K562 (cell line): Measurements from ENCODE around the gene TRAF3IP3. TPM values are rescaled to one million over a fixed set of nuclear protein-coding genes. Genes with fewer than 3 reads are reported as not detected.

ENCODE experiments used
- BRD4 ChIP-seq: fragments of 200-600 bp; sonication (generic); IDR thresholded peaks from 2 replicates; pipeline ENCODE4 v1.6.1; 2017; ENCODE audit warnings: inconsistent platforms
- DACH1 ChIP-seq: fragments of 450-650 bp; IDR thresholded peaks from 2 replicates; pipeline ENCODE4 v1.6.1; 2018; ENCODE audit not compliant: partially characterized antibody
- KDM4B ChIP-seq, 2 experiments: fragments of 450-650 bp in 1 of 2; sonication (generic) in 1 of 2; IDR thresholded peaks; 2 replicates each; pipeline ENCODE4 v1.6.1; 2016 to 2017; ENCODE audit warnings: borderline replicate concordance in 2 of 2, antibody characterized with exemption in 1 of 2, low read depth in 1 of 2, mild to moderate bottlenecking in 1 of 2
- MEIS2 ChIP-seq: fragments of 450-650 bp; IDR thresholded peaks from 2 replicates; pipeline ENCODE4 v1.6.1; 2014; ENCODE audit warnings: mild to moderate bottlenecking; ENCODE audit not compliant: partially characterized antibody
- POU5F1 ChIP-seq: fragments of 150-350 bp; IDR thresholded peaks from 2 replicates; pipeline ENCODE4 v1.6.1; 2014; ENCODE audit warnings: borderline replicate concordance, low read length, low read depth, mild to moderate bottlenecking; ENCODE audit not compliant: partially characterized antibody
- RCOR1 ChIP-seq, 2 experiments: IDR thresholded peaks; 2 replicates each; pipeline ENCODE4 v1.6.1; 2012; ENCODE audit warnings: low read depth in 2 of 2, low read length in 2 of 2, borderline replicate concordance in 1 of 2, improper control_type of control experiment in 1 of 2
- SP2 ChIP-seq: IDR thresholded peaks from 2 replicates; pipeline ENCODE4 v1.6.1; 2011; ENCODE audit warnings: mild to moderate bottlenecking, low read depth, low read length, moderate library complexity; ENCODE audit not compliant: poor library complexity, severe bottlenecking; ENCODE audit errors: extremely low read depth
- SREBF1 ChIP-seq: fragments of 150-350 bp; IDR thresholded peaks from 2 replicates; pipeline ENCODE4 v1.6.1; 2014; ENCODE audit warnings: antibody characterized with exemption, low read depth, low read length, borderline replicate concordance
- TGIF2 ChIP-seq: sonication (generic); formaldehyde crosslinking; IDR thresholded peaks from 2 replicates; pipeline ENCODE4 v1.8.1; 2022; ENCODE audit warnings: mild to moderate bottlenecking, missing genetic modification reagents, moderate library complexity
- ZC3H4 ChIP-seq: sonication (generic); formaldehyde crosslinking; IDR thresholded peaks from 2 replicates; pipeline ENCODE4 v1.9.0; 2021; ENCODE audit warnings: missing genetic modification reagents, borderline replicate concordance
- ZNF165 ChIP-seq: fragments of 250-450 bp; sonication (Bioruptor Pico); IDR thresholded peaks from 2 replicates; pipeline ENCODE4 v1.4.0; 2020; ENCODE audit warnings: borderline replicate concordance
- ZNF274 ChIP-seq: IDR thresholded peaks from 2 replicates; pipeline ENCODE4 v1.6.1; 2011; ENCODE audit warnings: low read depth, mild to moderate bottlenecking, low read length, moderate library complexity, borderline replicate concordance
- ZNF3 ChIP-seq: fragments of 250-450 bp; sonication (Bioruptor Pico); IDR thresholded peaks from 2 replicates; pipeline ENCODE4 v1.5.0; 2021; ENCODE audit warnings: mild to moderate bottlenecking, moderate library complexity
- polyA plus RNA-seq, 8 experiments: library from polyadenylated mRNA; depleted of rRNA in 4 of 8; stranded (reverse) in 5 of 8; unstranded in 3 of 8; fragments of >200 nt; fragmentation: Nextera tagmentation in 2 of 8; fragmentation: Illumina TruSeq in 1 of 8; extraction: Ambion mirVana in 2 of 8; extraction: Trizol in 1 of 8; gene quantifications; 2 replicates each; pipeline versions ENCODE4 v1.2.1 to v1.2.3, GENCODE V29; 2011 to 2014; ENCODE audit warnings: inconsistent platforms in 1 of 8, missing spikeins in 1 of 8
- total RNA-seq, 7 experiments: library from RNA; depleted of rRNA in 6 of 7; stranded (reverse); fragments of >200 nt in 6 of 7; fragmentation: Illumina TruSeq in 2 of 7; extraction: Trizol in 2 of 7; gene quantifications; 2 replicates each; pipeline versions ENCODE4 v1.2.1 to v1.2.3, GENCODE V29; 2011 to 2021; ENCODE audit warnings: low replicate concordance in 1 of 7
- TF ChIP-seq, protein P1 (sequence below): fragments of 250-450 bp; sonication (Bioruptor Pico); IDR thresholded peaks from 2 replicates; pipeline ENCODE4 v1.8.0; 2022; ENCODE audit warnings: inconsistent platforms, mild to moderate bottlenecking, moderate library complexity, borderline replicate concordance
- TF ChIP-seq, protein P2 (sequence below), 2 experiments: fragments of 450-650 bp; IDR thresholded peaks; 2 replicates each; pipeline ENCODE4 v1.6.1; 2016
- TF ChIP-seq, protein P3 (sequence below), 2 experiments: fragments of 450-650 bp in 1 of 2; IDR thresholded peaks; 2 replicates each; pipeline ENCODE4 v1.6.1; 2011 to 2017; ENCODE audit warnings: low read depth in 2 of 2, antibody characterized with exemption in 1 of 2, borderline replicate concordance in 1 of 2, low read length in 1 of 2, mild to moderate bottlenecking in 1 of 2, mixed read lengths in 1 of 2; ENCODE audit not compliant: control insufficient read depth in 1 of 2
- TF ChIP-seq, protein P4 (sequence below): fragments of 450-650 bp; IDR thresholded peaks from 2 replicates; pipeline ENCODE4 v1.6.1; 2016; ENCODE audit warnings: mild to moderate bottlenecking

TRAF3IP3 gene
- total and polyA plus RNA-seq, 9 of the 15 experiments (the other 6 are each of a cell fraction or from before 2014, with no cell fraction given), result 0.06 to 1.1 (median 0.31) TPM

DNA sequence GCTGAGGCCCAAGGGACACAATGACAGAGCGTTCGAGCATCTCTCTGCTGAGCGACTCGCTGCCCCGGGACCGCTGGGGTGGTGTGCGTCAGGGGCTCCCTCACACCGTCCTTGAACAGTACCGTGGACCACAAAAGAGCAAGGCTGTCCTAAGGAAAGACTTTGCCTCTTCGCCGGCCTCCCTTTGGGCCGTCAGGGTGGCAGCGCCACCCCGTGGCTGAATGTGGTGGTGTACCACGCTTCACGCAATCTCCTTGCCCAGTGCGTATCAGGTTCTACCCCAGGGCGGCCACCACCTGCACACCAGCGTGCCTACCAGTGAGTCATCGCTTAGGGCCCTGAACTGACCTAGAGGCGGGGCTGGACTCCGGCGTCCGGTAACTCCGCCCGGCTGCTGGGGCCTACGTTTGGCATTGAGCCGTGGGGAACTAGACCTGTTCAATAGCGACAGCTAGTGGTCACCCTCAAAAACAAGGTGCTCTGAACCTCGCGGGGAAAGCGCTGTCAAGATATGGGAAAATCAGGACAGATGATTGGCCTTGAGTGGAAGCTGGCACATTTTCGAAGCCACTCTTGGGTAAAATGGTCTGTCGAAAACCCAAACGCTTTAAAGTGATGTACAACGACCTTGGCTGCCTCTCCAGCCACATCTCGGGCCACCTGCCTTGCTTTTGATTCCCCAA lies 8.1 kb upstream of the TRAF3IP3 start (continued):
- TF ChIP-seq, protein P1, sequence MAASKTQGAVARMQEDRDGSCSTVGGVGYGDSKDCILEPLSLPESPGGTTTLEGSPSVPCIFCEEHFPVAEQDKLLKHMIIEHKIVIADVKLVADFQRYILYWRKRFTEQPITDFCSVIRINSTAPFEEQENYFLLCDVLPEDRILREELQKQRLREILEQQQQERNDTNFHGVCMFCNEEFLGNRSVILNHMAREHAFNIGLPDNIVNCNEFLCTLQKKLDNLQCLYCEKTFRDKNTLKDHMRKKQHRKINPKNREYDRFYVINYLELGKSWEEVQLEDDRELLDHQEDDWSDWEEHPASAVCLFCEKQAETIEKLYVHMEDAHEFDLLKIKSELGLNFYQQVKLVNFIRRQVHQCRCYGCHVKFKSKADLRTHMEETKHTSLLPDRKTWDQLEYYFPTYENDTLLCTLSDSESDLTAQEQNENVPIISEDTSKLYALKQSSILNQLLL (CRISPR knock-in tag), result no peak
- no peak for TF ChIP-seq TGIF2 (CRISPR knock-in tag)
- no peak for TF ChIP-seq SREBF1
- TF ChIP-seq ZC3H4 (CRISPR knock-in tag), result no peak
- TF ChIP-seq RCOR1 (IDR thresholded peaks at IDR 0.05; ENCODE audit: borderline replicate concordance in 1 of 2, low read depth in 2 of 2, low read length in 2 of 2), result peak in 1 of 2 experiments; percentile 88; a peak in 2 of 4 replicates
- no peak for TF ChIP-seq ZNF165 (CRISPR knock-in tag)
- TF ChIP-seq SP2, result no peak
- no peak for TF ChIP-seq ZNF3
- TF ChIP-seq KDM4B (IDR thresholded peaks at IDR 0.05; ENCODE audit: borderline replicate concordance in 2 of 2, low read depth in 1 of 2), result 0 out of 4 replicates have a peak, but pooled peaks of 1 of the 2 experiments have one; percentile 49
- TF ChIP-seq, protein P2, sequence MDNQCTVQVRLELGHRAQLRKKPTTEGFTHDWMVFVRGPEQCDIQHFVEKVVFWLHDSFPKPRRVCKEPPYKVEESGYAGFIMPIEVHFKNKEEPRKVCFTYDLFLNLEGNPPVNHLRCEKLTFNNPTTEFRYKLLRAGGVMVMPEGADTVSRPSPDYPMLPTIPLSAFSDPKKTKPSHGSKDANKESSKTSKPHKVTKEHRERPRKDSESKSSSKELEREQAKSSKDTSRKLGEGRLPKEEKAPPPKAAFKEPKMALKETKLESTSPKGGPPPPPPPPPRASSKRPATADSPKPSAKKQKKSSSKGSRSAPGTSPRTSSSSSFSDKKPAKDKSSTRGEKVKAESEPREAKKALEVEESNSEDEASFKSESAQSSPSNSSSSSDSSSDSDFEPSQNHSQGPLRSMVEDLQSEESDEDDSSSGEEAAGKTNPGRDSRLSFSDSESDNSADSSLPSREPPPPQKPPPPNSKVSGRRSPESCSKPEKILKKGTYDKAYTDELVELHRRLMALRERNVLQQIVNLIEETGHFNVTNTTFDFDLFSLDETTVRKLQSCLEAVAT (IDR thresholded peaks at IDR 0.05), result 0 out of 4 replicates have a peak, but pooled peaks of 1 of the 2 experiments have one; percentile 13
- TF ChIP-seq ZNF274, result no peak
- TF ChIP-seq, protein P3, sequence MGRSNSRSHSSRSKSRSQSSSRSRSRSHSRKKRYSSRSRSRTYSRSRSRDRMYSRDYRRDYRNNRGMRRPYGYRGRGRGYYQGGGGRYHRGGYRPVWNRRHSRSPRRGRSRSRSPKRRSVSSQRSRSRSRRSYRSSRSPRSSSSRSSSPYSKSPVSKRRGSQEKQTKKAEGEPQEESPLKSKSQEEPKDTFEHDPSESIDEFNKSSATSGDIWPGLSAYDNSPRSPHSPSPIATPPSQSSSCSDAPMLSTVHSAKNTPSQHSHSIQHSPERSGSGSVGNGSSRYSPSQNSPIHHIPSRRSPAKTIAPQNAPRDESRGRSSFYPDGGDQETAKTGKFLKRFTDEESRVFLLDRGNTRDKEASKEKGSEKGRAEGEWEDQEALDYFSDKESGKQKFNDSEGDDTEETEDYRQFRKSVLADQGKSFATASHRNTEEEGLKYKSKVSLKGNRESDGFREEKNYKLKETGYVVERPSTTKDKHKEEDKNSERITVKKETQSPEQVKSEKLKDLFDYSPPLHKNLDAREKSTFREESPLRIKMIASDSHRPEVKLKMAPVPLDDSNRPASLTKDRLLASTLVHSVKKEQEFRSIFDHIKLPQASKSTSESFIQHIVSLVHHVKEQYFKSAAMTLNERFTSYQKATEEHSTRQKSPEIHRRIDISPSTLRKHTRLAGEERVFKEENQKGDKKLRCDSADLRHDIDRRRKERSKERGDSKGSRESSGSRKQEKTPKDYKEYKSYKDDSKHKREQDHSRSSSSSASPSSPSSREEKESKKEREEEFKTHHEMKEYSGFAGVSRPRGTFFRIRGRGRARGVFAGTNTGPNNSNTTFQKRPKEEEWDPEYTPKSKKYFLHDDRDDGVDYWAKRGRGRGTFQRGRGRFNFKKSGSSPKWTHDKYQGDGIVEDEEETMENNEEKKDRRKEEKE (IDR thresholded peaks at IDR 0.05; ENCODE audit: borderline replicate concordance in 1 of 2, control insufficient read depth in 1 of 2, low read depth in 2 of 2, low read length in 1 of 2), result 0 out of 4 replicates have a peak, but pooled peaks of 1 of the 2 experiments have one; percentile 26
- peak; percentile 15 for TF ChIP-seq MEIS2
- no peak for TF ChIP-seq DACH1
- TF ChIP-seq BRD4, result no peak
- no peak for TF ChIP-seq POU5F1
- TF ChIP-seq, protein P4, sequence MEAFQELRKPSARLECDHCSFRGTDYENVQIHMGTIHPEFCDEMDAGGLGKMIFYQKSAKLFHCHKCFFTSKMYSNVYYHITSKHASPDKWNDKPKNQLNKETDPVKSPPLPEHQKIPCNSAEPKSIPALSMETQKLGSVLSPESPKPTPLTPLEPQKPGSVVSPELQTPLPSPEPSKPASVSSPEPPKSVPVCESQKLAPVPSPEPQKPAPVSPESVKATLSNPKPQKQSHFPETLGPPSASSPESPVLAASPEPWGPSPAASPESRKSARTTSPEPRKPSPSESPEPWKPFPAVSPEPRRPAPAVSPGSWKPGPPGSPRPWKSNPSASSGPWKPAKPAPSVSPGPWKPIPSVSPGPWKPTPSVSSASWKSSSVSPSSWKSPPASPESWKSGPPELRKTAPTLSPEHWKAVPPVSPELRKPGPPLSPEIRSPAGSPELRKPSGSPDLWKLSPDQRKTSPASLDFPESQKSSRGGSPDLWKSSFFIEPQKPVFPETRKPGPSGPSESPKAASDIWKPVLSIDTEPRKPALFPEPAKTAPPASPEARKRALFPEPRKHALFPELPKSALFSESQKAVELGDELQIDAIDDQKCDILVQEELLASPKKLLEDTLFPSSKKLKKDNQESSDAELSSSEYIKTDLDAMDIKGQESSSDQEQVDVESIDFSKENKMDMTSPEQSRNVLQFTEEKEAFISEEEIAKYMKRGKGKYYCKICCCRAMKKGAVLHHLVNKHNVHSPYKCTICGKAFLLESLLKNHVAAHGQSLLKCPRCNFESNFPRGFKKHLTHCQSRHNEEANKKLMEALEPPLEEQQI, result no peak
